HCT116 (cell line): ENCODE results near the gene SESN3. TPM values are rescaled to one million over a fixed set of nuclear protein-coding genes. Genes with fewer than 3 reads are reported as not detected.

Source experiments
- ATAC-seq: fragments of 200-7000 bp; cut with Tn5 transposase; 2 replicates; pipeline ENCODE4 v1.9.1; 2020; ENCODE audit warnings: mild to moderate bottlenecking, moderate library complexity
- BruUV-seq: library from RNA; stranded (reverse); fragments of 400-500 nt; replicated peaks from 2 replicates; lab custom pipeline; 2021; lab: Mats Ljungman, UMichigan
- CTCF ChIA-PET: fragments of 300-600 bp; sonication (Branson Sonifier 250); formaldehyde crosslinking; loops from one replicate; lab custom pipeline; 2021; ENCODE audit warnings: antibody characterized with exemption; lab: Charles Lee
- POLR2A ChIA-PET: fragments of 300-600, 350-600 bp; sonication (Branson Sonifier 250); formaldehyde crosslinking; loops from one replicate; lab custom pipeline; 2021; ENCODE audit warnings: antibody characterized with exemption; lab: Charles Lee
- RAD21 ChIA-PET, 2 experiments: fragments of 300-600 bp; sonication (Branson Sonifier 250); formaldehyde crosslinking; loops; one replicate each; lab custom pipeline; 2023; ENCODE audit warnings: low total read pairs in 2 of 2; ENCODE audit not compliant: uncharacterized antibody in 2 of 2, unreplicated experiment in 2 of 2, low non-redundant PET in 1 of 2; lab: Charles Lee
- DNase-seq: peaks from one replicate; pipeline ENCODE4 v3.0.0-alpha.2; 2010; ENCODE audit warnings: low read depth, low spot score
- H2AFZ ChIP-seq: fragments of 200-600 bp; shearing (Covaris generic), sonication (generic); 2 replicates; pipeline ENCODE4 v1.6.1; 2017; ENCODE audit warnings: low read depth, mixed run types, mixed read lengths, antibody characterized with exemption, low read length; ENCODE audit not compliant: poor library complexity, severe bottlenecking
- H3K27ac ChIP-seq: 2 replicates; pipeline ENCODE4 v1.5.1; 2012; ENCODE audit warnings: low read depth, low read length
- H3K27me3 ChIP-seq: fragments of 200-600 bp; sonication (generic); 2 replicates; pipeline ENCODE4 v1.6.1; 2016; ENCODE audit warnings: mixed run types, low read length, mixed read lengths; ENCODE audit not compliant: insufficient read depth
- H3K36me3 ChIP-seq, 2 experiments: fragments of 200-500 bp in 1 of 2; fragments of 200-600 bp in 1 of 2; sonication (Bioruptor generic) in 1 of 2; sonication (generic) in 1 of 2; 2 replicates each; pipeline versions ENCODE4 v1.5.1 to v1.6.1; 2014 to 2016; ENCODE audit warnings: low read length in 2 of 2, inconsistent platforms in 1 of 2, mixed read lengths in 1 of 2, mixed run types in 1 of 2; ENCODE audit not compliant: insufficient read depth in 2 of 2, control insufficient read depth in 1 of 2
- H3K4me1 ChIP-seq, 2 experiments: fragments of 200-600 bp in 1 of 2; sonication (generic) in 1 of 2; 2 replicates each; pipeline versions ENCODE4 v1.5.1 to v1.6.1; 2012 to 2017; ENCODE audit warnings: low read length in 2 of 2, inconsistent platforms in 1 of 2, mild to moderate bottlenecking in 1 of 2, mixed read lengths in 1 of 2, mixed run types in 1 of 2, moderate library complexity in 1 of 2; ENCODE audit not compliant: insufficient read depth in 2 of 2, control insufficient read depth in 1 of 2
- H3K4me2 ChIP-seq: fragments of 200-600 bp; sonication (generic); 2 replicates; pipeline ENCODE4 v1.6.1; 2017; ENCODE audit warnings: mixed run types, low read length, mixed read lengths
- H3K4me3 ChIP-seq, 2 experiments: fragments of 200-600 bp in 1 of 2; sonication (generic) in 1 of 2; replicated peaks in 1 of 2; 2 replicates each; pipeline ENCODE4 v1.5.1; 2011 to 2016; ENCODE audit warnings: low read length in 2 of 2, control low read depth in 1 of 2, low read depth in 1 of 2, mild to moderate bottlenecking in 1 of 2, mixed read lengths in 1 of 2, mixed run types in 1 of 2
- H3K79me2 ChIP-seq: fragments of 200-600 bp; sonication (generic); 2 replicates; pipeline ENCODE4 v1.6.1; 2017; ENCODE audit warnings: mild to moderate bottlenecking, mixed run types, low read length, moderate library complexity, mixed read lengths; ENCODE audit not compliant: insufficient read depth
- H3K9ac ChIP-seq: fragments of 200-600 bp; sonication (generic); 2 replicates; pipeline ENCODE4 v1.6.1; 2016; ENCODE audit warnings: low read length, mixed read lengths
- H3K9me2 ChIP-seq: fragments of 200-600 bp; sonication (generic), shearing (Covaris generic); 2 replicates; pipeline ENCODE4 v1.6.1; 2017; ENCODE audit warnings: mixed run types, mild to moderate bottlenecking, moderate library complexity; ENCODE audit not compliant: insufficient read depth
- H3K9me3 ChIP-seq, 2 experiments: fragments of 200-500 bp in 1 of 2; fragments of 200-600 bp in 1 of 2; sonication (Bioruptor generic) in 1 of 2; sonication (generic) in 1 of 2; 2 replicates each; pipeline ENCODE4 v1.6.1; 2014 to 2017; ENCODE audit warnings: low read length in 2 of 2, mixed read lengths in 2 of 2, inconsistent platforms in 1 of 2, low read depth in 1 of 2, mild to moderate bottlenecking in 1 of 2, mixed run types in 1 of 2, moderate library complexity in 1 of 2; ENCODE audit not compliant: control insufficient read depth in 1 of 2, insufficient read depth in 1 of 2
- H4K20me1 ChIP-seq: fragments of 200-600 bp; sonication (generic), shearing (Covaris generic); 2 replicates; pipeline ENCODE4 v1.6.1; 2017; ENCODE audit warnings: mixed run types, mild to moderate bottlenecking, moderate library complexity; ENCODE audit not compliant: insufficient read depth
- CBX3 ChIP-seq: IDR thresholded peaks from 2 replicates; pipeline ENCODE4 v1.6.1; 2012; ENCODE audit warnings: low read depth
- CEBPB ChIP-seq: IDR thresholded peaks from 2 replicates; pipeline ENCODE4 v1.6.1; 2012; ENCODE audit warnings: low read depth
- EGR1 ChIP-seq: IDR thresholded peaks from 2 replicates; pipeline ENCODE4 v1.6.1; 2012; ENCODE audit warnings: low read depth
- ELF1 ChIP-seq: IDR thresholded peaks from 2 replicates; pipeline ENCODE4 v1.6.1; 2012; ENCODE audit warnings: low read depth, borderline replicate concordance
- EZH2phosphoT487 ChIP-seq: fragments of 200-600 bp; IDR thresholded peaks from 2 replicates; pipeline ENCODE4 v1.6.1; 2018; ENCODE audit warnings: antibody characterized with exemption, borderline replicate concordance
- FOSL1 ChIP-seq: IDR thresholded peaks from 2 replicates; pipeline ENCODE4 v1.6.1; 2012; ENCODE audit warnings: low read depth
- POLR2A ChIP-seq: IDR thresholded peaks from 2 replicates; pipeline ENCODE4 v1.7.0; 2011; ENCODE audit warnings: borderline replicate concordance; ENCODE audit not compliant: insufficient read depth, insufficient read length; ENCODE audit errors: extremely low read depth
- POLR2AphosphoS5 ChIP-seq: IDR thresholded peaks from 2 replicates; pipeline ENCODE4 v1.6.1; 2011; ENCODE audit warnings: mild to moderate bottlenecking, low read depth, low read length, moderate library complexity
- RAD21 ChIP-seq: IDR thresholded peaks from 2 replicates; pipeline ENCODE4 v1.6.1; 2012; ENCODE audit warnings: low read depth, mild to moderate bottlenecking
- SIN3A ChIP-seq: IDR thresholded peaks from 2 replicates; pipeline ENCODE4 v1.6.1; 2012; ENCODE audit warnings: low read depth
- TCF7L2 ChIP-seq: IDR thresholded peaks from 2 replicates; pipeline ENCODE4 v1.7.0; 2011; ENCODE audit warnings: borderline replicate concordance, inconsistent platforms; ENCODE audit not compliant: insufficient read depth, insufficient read length; ENCODE audit errors: extremely low read depth
- intact Hi-C: fragments of 100-400 bp; cut with micrococcal nuclease; formaldehyde crosslinking; loops from 2 replicates; pipeline ENCODE4 v1.10.0; 2022
- total RNA-seq: library from RNA; stranded (reverse); gene quantifications from one replicate; pipeline ENCODE4 v1.2.1, GENCODE V29; 2021; ENCODE audit not compliant: unreplicated experiment
- TF ChIP-seq, protein P1 (sequence below): IDR thresholded peaks from 2 replicates; pipeline ENCODE4 v1.6.1; 2012; ENCODE audit warnings: low read depth
- TF ChIP-seq, protein P2 (sequence below), 3 experiments: fragments of 200-600 bp in 1 of 3; sonication (generic) in 1 of 3; IDR thresholded peaks in 2 of 3; conservative IDR thresholded peaks in 1 of 3; 2 replicates each; pipeline ENCODE4 v1.5.1; 2012 to 2017; ENCODE audit warnings: low read depth in 2 of 3, low read length in 2 of 3, antibody characterized with exemption in 1 of 3, borderline replicate concordance in 1 of 3, control low read depth in 1 of 3, mild to moderate bottlenecking in 1 of 3, mixed read lengths in 1 of 3, mixed run types in 1 of 3, moderate library complexity in 1 of 3; ENCODE audit not compliant: insufficient read depth in 1 of 3
- TF ChIP-seq, protein P3 (sequence below): IDR thresholded peaks from 2 replicates; pipeline ENCODE4 v1.6.1; 2011; ENCODE audit warnings: mild to moderate bottlenecking, low read length, moderate library complexity; ENCODE audit not compliant: insufficient replicate concordance; ENCODE audit errors: extremely low read depth

SESN3 gene
- total RNA-seq, 1 experiment from 2014 or later: 4.2 TPM

DNA sequence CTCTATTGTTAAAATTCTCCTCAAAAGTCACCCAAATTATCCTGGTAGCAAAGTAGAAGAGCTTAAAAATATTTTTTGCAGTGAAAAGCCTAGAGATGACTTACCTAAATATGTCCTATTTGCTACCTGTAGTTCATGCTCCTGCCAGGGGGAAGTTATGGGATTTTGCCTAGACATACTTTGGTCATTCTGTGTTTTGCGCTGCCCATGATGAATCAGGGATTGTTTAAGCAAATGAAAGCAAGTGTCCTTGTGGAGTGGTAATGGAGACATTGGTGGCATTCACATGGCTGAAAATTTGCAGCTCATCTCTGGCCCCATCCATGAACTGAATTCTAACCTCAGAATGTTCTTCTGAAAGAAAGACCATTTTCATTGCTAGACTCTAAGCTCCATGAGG, 14.6 kb upstream of the SESN3 start:
- H3K36me3 ChIP-seq: no peaks in the 10 kb centered on the region
- H3K79me2 ChIP-seq: no peaks in the 10 kb centered on the region
- ChIA-PET POLR2A (interaction anchor here (0.5 kb wide), 1 partner anchor 12 kb away, joined by 3 read pairs; no protein-coding TSS in a partner anchor), CTCF (no interaction called here), RAD21 (no interaction called here)
- H3K9me3 ChIP-seq: no peaks in the 10 kb centered on the region
- no peak overlapping the region for H3K4me3 ChIP-seq
- H2AFZ ChIP-seq: no peak overlapping the region
- ATAC-seq (no peak), DNase-seq (no peak)
- no peaks in the 10 kb centered on the region for H4K20me1 ChIP-seq
- H3K4me2 ChIP-seq: no peak overlapping the region
- intact Hi-C loops: no loop called here
- H3K27ac ChIP-seq: no peak overlapping the region
- no peaks in the 10 kb centered on the region for H3K27me3 ChIP-seq
- H3K9ac ChIP-seq: no peak overlapping the region
- no TSS peak for BruUV-seq
- no peaks in the 10 kb centered on the region for H3K4me1 ChIP-seq
- no peak for TF ChIP-seq EGR1
- no peak for TF ChIP-seq CBX3
- TF ChIP-seq CEBPB: no peak
- no peak for TF ChIP-seq POLR2AphosphoS5
- TF ChIP-seq, protein P1, sequence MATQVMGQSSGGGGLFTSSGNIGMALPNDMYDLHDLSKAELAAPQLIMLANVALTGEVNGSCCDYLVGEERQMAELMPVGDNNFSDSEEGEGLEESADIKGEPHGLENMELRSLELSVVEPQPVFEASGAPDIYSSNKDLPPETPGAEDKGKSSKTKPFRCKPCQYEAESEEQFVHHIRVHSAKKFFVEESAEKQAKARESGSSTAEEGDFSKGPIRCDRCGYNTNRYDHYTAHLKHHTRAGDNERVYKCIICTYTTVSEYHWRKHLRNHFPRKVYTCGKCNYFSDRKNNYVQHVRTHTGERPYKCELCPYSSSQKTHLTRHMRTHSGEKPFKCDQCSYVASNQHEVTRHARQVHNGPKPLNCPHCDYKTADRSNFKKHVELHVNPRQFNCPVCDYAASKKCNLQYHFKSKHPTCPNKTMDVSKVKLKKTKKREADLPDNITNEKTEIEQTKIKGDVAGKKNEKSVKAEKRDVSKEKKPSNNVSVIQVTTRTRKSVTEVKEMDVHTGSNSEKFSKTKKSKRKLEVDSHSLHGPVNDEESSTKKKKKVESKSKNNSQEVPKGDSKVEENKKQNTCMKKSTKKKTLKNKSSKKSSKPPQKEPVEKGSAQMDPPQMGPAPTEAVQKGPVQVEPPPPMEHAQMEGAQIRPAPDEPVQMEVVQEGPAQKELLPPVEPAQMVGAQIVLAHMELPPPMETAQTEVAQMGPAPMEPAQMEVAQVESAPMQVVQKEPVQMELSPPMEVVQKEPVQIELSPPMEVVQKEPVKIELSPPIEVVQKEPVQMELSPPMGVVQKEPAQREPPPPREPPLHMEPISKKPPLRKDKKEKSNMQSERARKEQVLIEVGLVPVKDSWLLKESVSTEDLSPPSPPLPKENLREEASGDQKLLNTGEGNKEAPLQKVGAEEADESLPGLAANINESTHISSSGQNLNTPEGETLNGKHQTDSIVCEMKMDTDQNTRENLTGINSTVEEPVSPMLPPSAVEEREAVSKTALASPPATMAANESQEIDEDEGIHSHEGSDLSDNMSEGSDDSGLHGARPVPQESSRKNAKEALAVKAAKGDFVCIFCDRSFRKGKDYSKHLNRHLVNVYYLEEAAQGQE: no peak
- no peak for TF ChIP-seq EZH2phosphoT487
- no peak for TF ChIP-seq RAD21
- no peaks in the 10 kb centered on the region for H3K9me2 ChIP-seq

DNA sequence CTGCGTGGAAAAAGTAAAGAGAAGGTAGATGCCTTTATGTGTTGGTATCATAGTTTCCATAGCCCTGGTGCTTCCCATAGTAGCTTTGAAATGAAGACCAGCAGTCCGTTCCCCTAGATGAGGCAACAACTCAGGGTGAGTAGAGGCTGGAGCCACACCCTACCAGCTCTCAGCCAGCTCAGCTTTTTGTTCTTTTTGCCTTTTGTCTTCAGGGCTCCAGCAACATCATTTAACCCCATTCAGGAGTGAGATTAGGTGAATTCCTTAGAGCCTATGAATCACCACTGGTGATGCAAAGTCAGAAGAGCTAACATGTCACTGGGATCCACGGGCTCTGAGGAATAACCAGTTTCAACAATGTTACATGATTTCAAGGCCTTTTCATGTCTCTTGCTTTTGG, 14.0 kb upstream of the SESN3 start:
- no peaks in the 10 kb centered on the region for H4K20me1 ChIP-seq
- no peaks in the 10 kb centered on the region for H3K9me2 ChIP-seq
- ChIA-PET RAD21 (no interaction called here), CTCF (no interaction called here), POLR2A (no interaction called here)
- intact Hi-C loops: no loop called here
- BruUV-seq: no TSS peak
- H3K36me3 ChIP-seq: no peaks in the 10 kb centered on the region
- H3K4me1 ChIP-seq: no peaks in the 10 kb centered on the region
- H3K27me3 ChIP-seq: no peaks in the 10 kb centered on the region
- H3K4me3 ChIP-seq: no peak overlapping the region
- no peaks in the 10 kb centered on the region for H3K79me2 ChIP-seq
- ATAC-seq (no peak), DNase-seq (no peak)
- no peaks in the 10 kb centered on the region for H3K9me3 ChIP-seq
- no peak overlapping the region for H2AFZ ChIP-seq
- no peak overlapping the region for H3K27ac ChIP-seq
- H3K4me2 ChIP-seq: no peak overlapping the region
- no peak overlapping the region for H3K9ac ChIP-seq
- no peak for TF ChIP-seq EGR1
- TF ChIP-seq CEBPB: no peak
- TF ChIP-seq, protein P2, sequence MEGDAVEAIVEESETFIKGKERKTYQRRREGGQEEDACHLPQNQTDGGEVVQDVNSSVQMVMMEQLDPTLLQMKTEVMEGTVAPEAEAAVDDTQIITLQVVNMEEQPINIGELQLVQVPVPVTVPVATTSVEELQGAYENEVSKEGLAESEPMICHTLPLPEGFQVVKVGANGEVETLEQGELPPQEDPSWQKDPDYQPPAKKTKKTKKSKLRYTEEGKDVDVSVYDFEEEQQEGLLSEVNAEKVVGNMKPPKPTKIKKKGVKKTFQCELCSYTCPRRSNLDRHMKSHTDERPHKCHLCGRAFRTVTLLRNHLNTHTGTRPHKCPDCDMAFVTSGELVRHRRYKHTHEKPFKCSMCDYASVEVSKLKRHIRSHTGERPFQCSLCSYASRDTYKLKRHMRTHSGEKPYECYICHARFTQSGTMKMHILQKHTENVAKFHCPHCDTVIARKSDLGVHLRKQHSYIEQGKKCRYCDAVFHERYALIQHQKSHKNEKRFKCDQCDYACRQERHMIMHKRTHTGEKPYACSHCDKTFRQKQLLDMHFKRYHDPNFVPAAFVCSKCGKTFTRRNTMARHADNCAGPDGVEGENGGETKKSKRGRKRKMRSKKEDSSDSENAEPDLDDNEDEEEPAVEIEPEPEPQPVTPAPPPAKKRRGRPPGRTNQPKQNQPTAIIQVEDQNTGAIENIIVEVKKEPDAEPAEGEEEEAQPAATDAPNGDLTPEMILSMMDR (IDR thresholded peaks at IDR 0.05 in 2 of 3, conservative IDR thresholded peaks at IDR 0.05 in 1 of 3; ENCODE audit: borderline replicate concordance in 1 of 3, insufficient read depth in 1 of 3, low read depth in 2 of 3, low read length in 2 of 3): no peak
- no peak for TF ChIP-seq SIN3A
- TF ChIP-seq ELF1: no peak
- no peak for TF ChIP-seq TCF7L2
- no peak for TF ChIP-seq FOSL1
- TF ChIP-seq, protein P3, sequence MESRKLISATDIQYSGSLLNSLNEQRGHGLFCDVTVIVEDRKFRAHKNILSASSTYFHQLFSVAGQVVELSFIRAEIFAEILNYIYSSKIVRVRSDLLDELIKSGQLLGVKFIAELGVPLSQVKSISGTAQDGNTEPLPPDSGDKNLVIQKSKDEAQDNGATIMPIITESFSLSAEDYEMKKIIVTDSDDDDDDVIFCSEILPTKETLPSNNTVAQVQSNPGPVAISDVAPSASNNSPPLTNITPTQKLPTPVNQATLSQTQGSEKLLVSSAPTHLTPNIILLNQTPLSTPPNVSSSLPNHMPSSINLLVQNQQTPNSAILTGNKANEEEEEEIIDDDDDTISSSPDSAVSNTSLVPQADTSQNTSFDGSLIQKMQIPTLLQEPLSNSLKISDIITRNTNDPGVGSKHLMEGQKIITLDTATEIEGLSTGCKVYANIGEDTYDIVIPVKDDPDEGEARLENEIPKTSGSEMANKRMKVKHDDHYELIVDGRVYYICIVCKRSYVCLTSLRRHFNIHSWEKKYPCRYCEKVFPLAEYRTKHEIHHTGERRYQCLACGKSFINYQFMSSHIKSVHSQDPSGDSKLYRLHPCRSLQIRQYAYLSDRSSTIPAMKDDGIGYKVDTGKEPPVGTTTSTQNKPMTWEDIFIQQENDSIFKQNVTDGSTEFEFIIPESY: no peak
- no peak for TF ChIP-seq RAD21
- TF ChIP-seq POLR2A: no peak
